Activated CD8-positive, alpha-beta memory T cell treated with anti-CD3 and anti-CD28 coated beads, Interleukin-2, amount 50 U/mL, for 24 hours (primary cell): Measurements from ENCODE around the gene ZNF83.
"Not testable (repeated sequence)": the region's sequence is repeated elsewhere in the genome, so short reads cannot be mapped to it uniquely, and the experiment has no call there.

Source experiments
- DNase-seq: peaks from one replicate; pipeline ENCODE4 v3.0.0-alpha.2; 2020; ENCODE audit errors: extremely low read depth

Gene ZNF83

DNA sequence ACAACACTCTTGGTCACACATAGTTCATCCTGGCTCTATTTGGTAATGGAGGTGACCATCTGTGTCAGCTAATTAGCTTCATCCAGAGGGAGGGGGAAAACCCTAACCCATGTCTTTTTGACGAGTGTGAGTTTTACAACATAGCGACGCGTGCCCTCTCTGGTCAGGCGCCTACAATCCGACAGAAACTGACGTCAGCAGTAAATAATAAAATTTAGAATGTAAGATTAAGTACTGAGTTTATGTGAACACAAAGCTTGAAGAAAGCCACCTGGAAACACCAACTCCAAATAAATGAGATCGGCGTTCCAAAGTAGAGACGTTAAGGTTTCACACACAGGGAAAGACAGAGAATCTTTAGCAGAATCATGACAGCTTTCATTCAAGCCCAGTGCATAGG lies 1.8 kb upstream of the ZNF83 start:
- no peak for DNase-seq

DNA sequence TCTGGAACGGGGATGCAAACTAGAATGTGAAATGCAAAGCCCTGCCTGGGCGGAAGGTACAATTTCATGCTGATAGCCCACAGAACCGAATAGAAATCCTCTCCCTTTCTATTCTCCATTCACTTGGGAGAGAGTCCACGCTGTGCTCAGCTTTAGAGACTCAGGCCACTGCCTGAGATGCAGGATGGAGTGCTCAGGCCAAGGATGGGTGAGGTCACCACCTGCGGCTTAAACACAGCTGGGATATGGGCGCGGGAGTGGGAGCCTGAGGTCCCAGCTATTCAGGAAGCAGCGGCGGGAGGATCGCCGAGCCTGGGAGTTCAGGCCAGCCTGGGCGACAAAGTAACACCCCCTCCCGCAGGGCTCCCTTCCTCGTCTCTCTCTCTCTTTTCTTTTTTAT lies 446 bp upstream of the ZNF83 start:
- DNase-seq: no peak

DNA sequence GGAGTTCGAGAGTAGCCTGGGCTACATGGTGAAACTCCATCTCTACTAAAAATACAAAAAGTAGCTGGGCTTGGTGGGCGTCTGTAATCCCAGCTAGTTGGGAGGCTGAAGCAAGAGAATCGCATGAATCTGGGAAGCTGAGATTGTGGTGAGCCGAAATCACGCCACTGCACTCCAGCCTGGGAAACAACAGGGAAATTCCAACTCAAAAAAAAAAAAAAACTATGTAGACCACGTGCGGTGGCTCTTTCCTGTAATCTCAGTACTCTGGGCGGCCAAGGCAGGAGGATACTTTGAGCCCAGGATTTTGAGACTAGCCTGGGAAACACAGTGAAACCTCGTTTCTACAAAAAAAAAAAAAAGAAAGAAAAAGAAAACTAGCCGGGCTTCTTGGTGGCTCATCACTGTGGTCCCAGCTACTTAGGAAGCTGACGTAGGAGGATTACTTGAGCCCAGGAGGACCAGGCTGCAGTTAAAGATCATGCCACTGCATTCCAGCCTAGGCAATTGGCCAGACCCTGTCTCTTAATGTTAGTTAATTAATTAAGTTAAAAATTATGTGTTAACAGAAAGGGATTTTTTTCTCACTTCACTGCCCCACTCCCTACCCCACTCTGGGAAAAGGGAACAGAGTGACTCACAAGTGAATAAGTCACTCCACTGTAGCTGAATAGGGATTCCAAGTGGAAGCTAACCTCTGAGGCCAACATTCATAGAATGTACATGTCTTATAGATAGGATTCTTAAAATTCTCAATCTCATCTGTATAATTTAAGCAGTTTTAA lies 2.2 kb downstream of the ZNF83 start:
- DNase-seq: no peak

DNA sequence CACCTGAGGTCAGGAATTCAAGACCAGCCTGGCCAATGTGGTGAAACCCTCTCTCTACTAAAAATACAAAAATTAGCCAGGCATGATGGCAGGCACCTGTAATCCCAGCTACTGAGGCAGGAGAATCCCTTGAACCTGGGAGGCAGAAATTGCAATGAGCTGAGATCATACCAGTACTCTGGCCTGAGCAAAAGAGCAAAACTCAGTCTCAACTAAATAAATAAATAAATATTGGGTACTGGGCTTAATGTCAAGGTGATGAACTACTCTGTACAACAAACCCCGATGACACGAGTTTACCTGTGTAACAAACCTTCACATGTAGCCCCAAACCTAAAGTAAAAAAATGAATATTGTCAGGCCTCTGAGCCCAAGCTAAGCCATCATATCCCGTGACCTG lies 10.7 kb downstream of the ZNF83 start:
- DNase-seq: not testable (repeated sequence)

DNA sequence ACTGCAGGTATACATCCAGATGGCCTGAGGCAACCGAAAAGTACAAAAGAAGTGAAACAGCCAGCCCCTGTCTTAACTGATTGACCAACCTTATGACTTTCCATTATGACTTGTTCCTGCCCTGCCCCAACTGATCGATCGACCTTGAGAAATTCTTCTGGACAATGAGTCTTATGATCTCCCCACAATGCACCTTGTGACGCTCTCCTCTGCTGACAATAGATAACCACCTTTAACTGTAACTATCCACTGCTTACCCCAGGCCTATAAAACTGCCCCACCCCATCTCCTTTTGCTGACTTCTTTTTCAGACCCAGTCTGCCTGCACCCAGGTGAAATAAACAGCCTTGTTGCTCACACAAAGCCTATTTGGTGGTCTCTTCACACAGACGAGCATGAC lies 11.2 kb downstream of the ZNF83 start:
- no peak for DNase-seq

DNA sequence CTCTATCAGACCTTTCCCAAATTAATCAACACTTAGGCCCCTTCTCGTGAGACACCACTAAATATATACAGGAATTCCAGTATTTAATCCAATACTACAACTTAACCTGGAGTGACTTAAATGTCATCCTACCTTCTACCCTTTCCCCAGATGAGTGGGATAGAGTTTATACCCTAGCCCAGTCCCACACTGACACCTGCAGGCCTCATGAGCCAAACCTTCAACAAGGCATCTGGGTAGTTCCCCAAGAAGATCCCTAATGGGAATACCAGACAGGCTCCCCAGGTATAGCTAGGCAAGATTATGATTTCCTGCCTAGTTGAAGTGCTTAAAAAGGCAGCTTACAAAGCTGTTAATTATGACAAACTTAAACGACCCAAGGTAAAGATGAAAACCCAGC lies 15.9 kb downstream of the ZNF83 start:
- DNase-seq: no peak

DNA sequence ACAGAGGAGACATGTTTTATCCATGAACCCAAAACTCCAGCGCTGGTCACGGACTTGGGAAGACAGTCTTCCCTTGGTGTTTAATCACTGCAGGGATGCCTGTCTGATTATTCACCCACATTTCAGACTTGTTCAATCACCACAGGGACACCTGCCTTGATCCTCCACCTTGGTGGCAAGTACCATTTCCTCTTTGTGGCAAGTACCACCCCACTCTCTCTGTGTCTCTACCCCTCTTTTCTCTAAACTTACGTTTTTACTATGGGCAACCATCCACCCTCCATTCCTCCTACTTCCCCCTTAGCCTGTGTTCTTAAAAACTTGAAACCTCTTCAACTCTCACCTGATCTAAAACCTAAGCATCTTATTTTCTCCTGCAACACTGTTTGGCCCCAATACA lies 16.8 kb downstream of the ZNF83 start:
- DNase-seq: no peak

DNA sequence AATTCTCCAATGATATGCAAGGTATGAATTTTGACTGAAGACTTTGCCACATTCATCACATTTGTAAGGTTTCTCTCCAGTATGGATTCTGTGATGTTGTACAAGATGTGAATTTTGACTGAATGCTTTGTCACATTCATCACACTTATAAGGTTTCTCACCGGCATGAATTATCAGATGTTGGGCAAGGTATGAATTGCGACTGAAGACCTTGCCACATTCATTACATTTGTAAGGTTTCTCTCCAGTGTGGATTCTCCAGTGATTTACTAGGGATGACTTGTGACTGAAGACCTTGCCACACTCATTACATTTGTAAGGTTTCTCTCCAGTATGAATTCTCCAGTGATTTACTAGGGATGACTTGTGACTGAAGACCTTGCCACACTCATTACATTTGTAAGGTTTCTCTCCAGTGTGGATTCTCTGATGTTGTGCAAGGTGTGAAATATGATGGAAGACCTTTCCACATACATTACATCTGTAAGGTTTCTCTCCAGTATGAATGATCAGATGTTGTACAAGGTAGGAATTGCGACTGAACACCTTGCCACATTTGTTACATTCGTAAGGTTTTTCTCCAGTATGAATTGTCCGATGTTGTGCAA lies 24.8 kb downstream of the ZNF83 start:
- no peak for DNase-seq

DNA sequence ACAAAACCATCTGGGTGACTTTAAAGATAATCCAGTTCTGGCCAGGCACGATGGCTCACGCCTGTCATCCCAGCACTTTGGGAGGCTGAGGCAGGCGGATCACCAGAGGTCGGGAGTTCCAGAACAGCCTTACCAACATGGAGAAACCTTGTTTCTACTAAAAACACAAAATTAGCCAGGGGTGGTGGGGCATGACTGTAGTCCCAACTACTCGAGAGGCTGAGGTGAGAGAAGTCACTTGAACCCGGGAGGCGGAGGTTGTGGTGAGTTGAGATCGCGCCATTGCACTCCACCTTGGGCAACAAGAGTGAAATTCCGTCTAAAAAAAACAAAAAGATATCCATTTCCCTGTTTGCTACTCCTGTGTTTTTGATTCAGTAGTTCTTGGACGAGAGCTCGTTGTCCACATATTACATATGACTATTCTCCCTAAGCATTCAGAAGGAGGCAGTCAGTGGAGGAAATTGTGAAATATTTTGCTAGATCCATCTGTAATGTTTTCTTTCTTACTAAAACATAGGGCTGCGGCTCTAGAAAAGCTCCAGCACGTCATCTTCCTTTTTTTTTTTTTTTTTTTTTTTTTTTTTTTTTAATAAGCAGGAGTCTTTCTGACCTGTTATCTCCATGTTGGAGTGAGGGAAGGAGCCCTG lies 34.5 kb downstream of the ZNF83 start:
- no peak for DNase-seq

DNA sequence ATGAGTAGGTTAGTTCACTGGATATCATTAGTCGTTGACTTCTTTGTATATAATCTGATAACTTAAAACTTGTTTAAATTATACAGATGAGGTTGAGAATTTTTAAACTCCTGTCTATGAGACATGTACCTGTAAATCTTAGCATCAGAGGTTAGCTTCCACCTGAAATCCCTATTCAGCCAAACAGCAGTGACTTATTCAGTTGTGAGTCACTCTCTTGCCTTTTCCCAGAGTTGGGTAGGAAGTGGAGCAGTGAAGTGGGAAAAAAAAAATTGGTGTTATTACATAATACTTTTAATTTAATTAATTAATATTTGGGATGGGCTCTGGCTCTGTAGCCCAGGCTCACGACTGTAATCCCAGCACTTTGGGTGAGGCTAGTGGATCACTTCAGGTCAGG lies 35.2 kb downstream of the ZNF83 start:
- no peak for DNase-seq

DNA sequence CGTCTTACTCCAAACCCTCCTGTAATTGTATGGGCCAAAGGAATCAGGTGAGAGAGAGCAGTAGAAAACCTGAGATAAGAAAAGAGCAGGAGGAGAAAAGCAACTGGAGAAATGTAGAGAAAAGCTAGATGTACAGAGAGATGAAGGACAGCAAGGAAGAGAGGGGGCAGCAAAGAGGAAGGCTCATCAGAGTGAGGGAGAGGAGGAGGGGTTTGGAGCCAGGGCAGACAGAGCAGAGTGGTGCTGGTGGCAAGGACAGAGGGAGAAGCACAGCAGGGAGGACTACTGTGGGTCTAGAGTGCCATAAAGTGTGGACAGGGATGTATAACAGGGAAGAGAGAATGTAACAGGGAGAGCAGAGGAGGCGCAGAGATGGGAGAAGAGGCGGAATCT lies 36.2 kb downstream of the ZNF83 start:
- not testable (repeated sequence) for DNase-seq

DNA sequence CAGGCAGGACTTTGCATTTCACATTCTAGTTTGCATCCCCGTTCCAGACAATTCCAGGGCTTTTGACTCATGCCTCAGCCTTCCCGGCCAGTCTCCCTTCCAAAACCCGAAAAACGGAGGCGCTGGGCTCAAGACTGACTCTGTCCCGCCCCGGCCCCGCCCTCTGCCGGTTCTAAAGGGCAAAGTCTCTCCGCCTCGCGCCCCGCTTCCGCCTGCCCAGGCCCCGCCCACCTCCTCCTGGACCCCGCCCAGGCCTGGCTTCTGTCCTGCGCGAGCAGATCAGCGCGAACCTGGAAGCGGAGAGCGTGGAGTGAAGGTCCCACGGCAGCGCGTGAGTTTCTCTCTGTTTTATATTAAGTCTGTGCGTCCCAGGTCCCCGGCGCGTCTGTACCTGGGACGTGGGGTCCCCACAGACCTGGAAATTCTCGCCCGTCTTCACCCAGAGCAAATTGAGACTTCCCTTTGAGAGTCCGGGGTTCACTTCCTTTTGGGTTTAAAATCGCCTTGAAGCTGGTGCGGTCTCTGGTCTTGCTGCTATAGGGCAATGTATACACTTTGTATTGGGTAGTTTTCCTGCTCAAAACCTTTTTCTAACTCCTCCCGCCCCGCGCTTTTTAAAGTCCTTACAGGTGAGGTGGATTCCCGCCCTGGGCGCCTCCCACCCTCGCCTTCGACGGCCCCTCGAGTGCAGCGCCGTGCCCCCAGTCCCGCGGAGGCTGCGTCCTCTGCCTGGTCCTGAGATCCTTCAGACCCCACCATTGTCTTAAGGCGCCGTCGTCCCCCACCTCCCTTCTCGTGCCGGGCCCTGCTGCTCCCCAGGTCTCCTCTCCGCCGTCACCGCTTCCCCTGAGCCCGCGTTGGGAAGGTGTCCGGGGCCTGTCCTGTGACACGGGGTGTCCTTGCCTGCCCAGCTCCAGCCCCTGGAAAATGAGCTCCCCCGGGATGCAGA lies 36.9 kb downstream of the ZNF83 start:
- peak; percentile 86 for DNase-seq

DNA sequence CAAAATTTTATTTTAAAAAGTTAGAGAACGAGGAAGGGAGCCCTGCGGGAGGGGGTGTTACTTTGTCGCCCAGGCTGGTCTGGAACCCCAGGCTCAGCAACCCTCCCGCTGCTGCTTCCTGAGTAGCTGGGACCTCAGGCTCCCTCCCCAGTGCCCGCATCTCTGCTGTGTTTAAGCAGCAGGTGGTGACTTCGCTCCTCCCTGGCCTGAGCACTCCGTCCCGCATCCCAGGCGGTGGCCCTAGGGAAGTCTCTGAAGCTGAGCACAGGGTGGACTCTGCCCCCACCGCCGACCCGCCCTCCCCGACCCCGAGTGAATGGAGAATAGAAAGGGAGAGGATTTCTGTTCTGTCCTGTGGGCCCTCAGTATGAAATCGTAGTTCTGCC lies 37.5 kb downstream of the ZNF83 start:
- DNase-seq: no peak

DNA sequence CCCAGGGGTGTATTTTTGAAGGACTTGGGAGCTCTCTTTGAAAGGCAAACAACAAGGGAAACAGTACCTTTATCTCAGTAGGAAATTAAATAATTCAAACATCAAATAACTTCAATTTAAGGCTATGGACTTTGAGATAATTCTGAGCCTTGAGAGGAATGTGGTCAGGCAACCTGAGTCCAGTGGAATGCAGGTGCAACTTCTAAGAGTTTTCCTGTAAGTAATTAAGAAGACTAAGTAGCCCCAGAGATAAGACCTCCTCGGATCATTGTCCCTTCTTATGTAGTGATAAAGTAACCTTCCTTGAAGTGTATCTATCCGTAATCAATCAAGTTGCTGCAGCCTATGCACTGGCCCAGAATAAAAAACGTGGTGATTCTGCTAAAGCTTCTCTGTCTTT lies 38.9 kb downstream of the ZNF83 start:
- no peak for DNase-seq

DNA sequence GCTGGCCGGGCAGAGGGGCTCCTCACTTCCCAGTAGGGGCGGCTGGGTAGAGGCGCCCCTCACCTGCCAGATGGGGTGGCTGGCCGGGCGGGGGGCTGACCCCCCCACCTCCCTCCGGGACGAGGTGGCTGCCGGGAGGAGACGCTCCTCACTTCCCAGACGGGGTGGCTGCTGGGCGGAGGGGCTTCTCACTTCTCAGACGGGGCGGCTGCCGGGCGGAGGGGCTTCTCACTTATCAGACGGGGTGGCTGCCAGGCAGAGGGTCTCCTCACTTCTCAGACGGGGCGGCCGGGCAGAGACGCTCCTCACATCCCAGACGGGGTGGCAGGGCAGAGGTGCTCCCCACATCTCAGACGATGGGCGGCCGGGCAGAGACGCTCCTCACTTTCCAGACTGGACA lies 44.7 kb downstream of the ZNF83 start:
- DNase-seq: not testable (repeated sequence)

DNA sequence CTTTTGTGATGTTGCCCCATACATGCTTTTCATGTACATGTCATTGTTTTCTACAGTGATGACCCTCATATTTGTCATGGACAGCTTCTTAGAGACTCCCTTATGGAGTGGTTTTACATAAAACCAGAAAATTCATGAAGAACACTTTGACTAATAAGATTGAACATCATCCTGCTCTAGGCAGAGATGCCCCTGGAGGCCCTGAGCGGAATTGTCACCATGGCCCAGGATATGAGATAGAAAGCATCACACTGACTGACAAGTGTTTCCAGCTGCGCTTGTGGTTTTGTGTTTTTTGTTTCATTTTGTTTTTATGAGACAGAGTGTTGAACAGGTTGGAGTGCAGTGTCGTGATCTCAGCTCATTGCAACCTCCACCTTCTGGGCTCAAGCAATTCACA lies 45.9 kb downstream of the ZNF83 start:
- no peak for DNase-seq

DNA sequence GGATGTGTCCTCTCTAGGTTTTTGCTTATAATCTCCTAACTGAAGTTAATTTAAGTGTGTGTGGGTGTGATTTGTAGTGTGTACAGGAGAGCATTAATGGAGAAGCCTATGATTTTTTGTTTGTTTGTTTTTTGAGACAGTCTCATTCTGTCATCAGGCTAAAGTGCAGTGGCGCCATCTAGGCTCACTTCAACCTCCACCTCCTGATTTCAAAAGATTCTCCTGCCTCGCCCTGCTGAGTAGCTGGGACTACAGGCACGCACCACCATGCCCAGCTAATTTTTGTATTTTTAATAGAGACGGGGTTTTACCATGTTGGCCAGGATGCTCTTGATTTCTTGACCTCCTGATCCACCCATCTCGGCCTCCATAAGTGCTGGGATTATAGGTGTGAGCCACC lies 47.4 kb downstream of the ZNF83 start:
- DNase-seq: no peak

DNA sequence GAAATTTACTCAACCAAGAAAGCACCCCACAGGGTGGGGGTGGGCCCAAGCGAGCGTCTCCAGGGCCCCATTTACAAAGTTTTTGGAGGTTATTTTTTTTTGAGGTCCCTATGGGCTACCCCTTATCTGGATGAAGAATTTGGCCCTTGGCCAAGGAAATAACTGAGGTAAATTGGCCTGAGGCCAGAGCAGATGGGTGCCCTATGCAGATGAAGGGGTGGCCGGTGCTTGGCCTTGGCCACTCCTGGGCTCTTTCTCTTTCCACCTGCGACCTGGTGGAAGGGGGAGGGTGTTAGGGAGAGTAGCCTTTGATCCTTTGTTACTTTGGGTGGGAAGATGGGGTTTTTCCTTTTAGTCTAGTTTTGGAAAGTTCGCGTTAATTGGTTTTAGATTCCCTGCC lies 52.6 kb downstream of the ZNF83 start:
- no peak for DNase-seq

DNA sequence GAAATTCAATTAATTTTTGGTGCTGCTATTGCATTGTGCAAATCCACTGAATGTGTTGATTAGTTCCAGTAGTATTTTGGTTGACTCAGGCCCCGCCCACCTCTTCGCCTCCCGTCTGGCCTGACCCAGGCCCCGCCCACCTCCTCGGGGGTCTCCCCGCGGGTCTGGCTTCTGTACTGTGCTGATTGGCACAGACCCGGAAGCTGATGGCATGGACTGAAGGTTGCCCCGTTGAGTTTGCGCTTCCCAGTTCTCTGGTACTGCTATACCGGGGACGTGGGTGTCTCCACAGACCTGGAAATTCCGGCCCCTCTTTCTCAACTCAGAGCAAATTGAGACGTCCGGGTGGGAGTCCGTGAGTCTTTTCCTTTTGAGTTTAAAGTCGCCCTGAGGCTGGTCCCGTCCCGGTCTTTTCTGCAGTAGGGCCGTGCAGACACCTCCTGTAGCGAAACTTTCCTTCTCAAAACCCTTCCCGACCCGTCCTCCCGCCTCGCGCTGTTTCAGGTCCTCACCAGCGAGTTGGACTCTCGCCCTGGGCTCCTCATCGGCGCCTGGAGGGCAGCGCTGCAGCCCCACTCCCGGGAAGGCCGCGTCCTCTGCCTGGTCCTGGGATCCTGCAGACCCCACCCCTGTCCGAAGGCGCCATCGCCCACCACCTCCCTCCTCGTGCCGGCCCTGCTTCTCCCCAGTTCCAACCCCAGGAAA lies 53.3 kb downstream of the ZNF83 start:
- DNase-seq: no peak

DNA sequence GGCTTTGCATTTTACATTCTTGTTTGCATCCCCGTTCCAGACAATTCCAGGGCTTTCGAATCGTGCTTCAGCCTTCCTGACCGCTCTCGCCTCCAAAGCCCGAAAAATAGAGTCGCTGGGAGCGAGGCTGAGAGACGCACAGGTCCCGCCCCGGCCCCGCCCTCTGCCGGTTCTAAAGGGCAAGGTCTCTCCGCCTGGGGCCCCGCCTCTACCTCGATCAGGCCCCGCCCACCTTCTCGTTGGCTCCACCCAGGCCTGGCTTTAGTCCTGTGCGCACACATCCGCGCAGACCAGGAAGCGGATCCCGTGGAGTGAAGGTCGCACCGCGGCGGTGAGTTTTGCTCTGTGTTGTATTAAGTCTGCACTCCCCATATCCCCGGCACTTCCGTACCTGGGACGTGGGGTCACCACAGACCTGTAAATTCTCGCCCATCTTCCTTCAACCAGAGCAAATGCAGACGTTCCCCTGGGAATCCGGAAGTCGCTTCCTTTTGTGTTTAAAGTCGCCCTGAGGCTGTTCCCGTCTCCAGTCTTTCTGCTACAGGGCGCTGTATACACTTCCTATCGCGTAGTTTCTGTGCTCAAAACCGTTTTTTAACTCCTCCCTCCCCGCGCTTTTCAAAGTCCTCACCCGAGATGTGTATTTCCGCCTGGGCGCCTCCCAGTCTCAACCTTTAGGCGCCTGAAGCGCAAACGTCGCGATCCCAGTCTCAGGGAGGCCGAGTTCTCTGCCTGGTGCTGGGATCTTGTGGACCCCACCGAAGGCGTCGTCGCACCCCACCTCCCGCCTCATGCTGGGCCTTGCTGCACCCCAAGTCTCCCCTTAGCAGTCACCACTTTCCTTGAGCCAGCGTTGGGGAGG lies 67.9 kb downstream of the ZNF83 start, which contains the start of gene ZNF701:
TSS of gene ZNF701 (plus strand) at position 288 of the 862 bp plus-strand sequence. CDS start 3,861 bp downstream, outside the sequence.
- peak; percentile 75 for DNase-seq
